Lower leg skin (tissue), 3 donors: ENCODE data around the gene TTLL1.

Source experiments
- POLR2A ChIP-seq, 2 donors: fragments of 450-650 bp; IDR thresholded peaks; one replicate each; pipeline ENCODE4 v1.6.1; 2016 to 2017; ENCODE audit warnings: antibody characterized with exemption in 2 of 2, mild to moderate bottlenecking in 1 of 2, moderate library complexity in 1 of 2
- TF ChIP-seq, protein P1 (sequence below), 3 donors: fragments of 450-650 bp; IDR thresholded peaks; one replicate each; pipeline ENCODE4 v1.5.1; 2016; ENCODE audit warnings: antibody characterized with exemption in 3 of 3, mild to moderate bottlenecking in 3 of 3, moderate library complexity in 2 of 3

DNA sequence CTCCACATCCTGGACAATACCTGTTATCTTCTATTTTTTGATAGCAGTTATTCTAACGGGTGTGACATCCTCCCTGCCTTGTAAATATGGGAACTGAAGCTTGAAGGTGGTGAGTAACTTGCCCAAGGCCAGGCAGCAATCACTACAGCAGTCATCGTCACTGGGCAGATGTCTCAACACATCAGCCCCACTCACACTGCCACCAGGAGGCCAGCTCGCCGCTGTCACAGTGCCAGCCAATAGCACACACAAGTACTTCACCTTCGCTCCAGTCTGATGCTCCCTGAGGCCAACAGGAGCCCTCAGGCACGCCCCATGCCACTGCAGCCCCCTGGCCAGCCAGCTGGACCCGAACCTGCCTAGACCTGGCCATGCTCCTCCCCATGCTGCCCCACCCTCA, 4.9 kb upstream of the TTLL1 start:
- TF ChIP-seq, protein P1, sequence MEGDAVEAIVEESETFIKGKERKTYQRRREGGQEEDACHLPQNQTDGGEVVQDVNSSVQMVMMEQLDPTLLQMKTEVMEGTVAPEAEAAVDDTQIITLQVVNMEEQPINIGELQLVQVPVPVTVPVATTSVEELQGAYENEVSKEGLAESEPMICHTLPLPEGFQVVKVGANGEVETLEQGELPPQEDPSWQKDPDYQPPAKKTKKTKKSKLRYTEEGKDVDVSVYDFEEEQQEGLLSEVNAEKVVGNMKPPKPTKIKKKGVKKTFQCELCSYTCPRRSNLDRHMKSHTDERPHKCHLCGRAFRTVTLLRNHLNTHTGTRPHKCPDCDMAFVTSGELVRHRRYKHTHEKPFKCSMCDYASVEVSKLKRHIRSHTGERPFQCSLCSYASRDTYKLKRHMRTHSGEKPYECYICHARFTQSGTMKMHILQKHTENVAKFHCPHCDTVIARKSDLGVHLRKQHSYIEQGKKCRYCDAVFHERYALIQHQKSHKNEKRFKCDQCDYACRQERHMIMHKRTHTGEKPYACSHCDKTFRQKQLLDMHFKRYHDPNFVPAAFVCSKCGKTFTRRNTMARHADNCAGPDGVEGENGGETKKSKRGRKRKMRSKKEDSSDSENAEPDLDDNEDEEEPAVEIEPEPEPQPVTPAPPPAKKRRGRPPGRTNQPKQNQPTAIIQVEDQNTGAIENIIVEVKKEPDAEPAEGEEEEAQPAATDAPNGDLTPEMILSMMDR (IDR thresholded peaks at IDR 0.05), result no peak
- TF ChIP-seq POLR2A (IDR thresholded peaks at IDR 0.05), result no peak
